GM12878 (cell line): ENCODE measurements around the gene TM7SF2. TPM values are rescaled to one million over a fixed set of nuclear protein-coding genes. Genes with fewer than 3 reads are reported as not detected.

Source experiments
- ATAC-seq: fragments of 200-7000 bp; cut with Tn5 transposase; 3 replicates; pipeline ENCODE4 v1.9.1; 2020; ENCODE audit warnings: mild to moderate bottlenecking, moderate library complexity
- BruUV-seq: library from RNA; stranded (reverse); fragments of 400-500 nt; replicated peaks from 2 replicates; lab custom pipeline; 2021; lab: Mats Ljungman, UMichigan
- CTCF ChIA-PET: fragments of 300-600 bp; sonication (Branson Sonifier 250); formaldehyde crosslinking; extraction: SDS; loops from one replicate; lab custom pipeline; 2021; ENCODE audit warnings: inconsistent platforms; lab: Yijun Ruan, JAX
- POLR2A ChIA-PET: fragments of 350-600 bp; formaldehyde crosslinking; extraction: SDS; loops from one replicate; lab custom pipeline; 2021; ENCODE audit warnings: inconsistent platforms; lab: Charles Lee
- RAD21 ChIA-PET: fragments of 300-600 bp; sonication (Branson Sonifier 250); formaldehyde crosslinking; loops from one replicate; lab custom pipeline; 2023; ENCODE audit warnings: antibody characterized with exemption; ENCODE audit not compliant: unreplicated experiment; lab: Charles Lee
- SMC1A ChIA-PET: fragments of 300-600 bp; sonication (Branson Sonifier 250); formaldehyde crosslinking; loops from one replicate; lab custom pipeline; 2023; ENCODE audit not compliant: unreplicated experiment, uncharacterized antibody; lab: Charles Lee
- DNase-seq: peaks from one replicate; pipeline ENCODE4 v3.0.0-alpha.2; 2011; ENCODE audit warnings: low read depth, low spot score
- FAIRE-seq: peaks from 3 replicates; lab custom pipeline; 2011; peaks lifted over from hg19 to GRCh38; lab: Jason Lieb, UNC
- H2AFZ ChIP-seq: 2 replicates; pipeline ENCODE4 v1.6.0; 2011; ENCODE audit warnings: low read depth, low read length, control low read depth; ENCODE audit not compliant: control insufficient read depth
- H3K27ac ChIP-seq: 2 replicates; pipeline ENCODE4 v1.5.1; 2011; ENCODE audit warnings: control low read depth; ENCODE audit not compliant: control insufficient read depth, insufficient read depth
- H3K27me3 ChIP-seq, 2 experiments: replicated peaks in 1 of 2; 2 replicates each; pipeline versions ENCODE4 v1.6.0 to v1.6.1; 2011; ENCODE audit warnings: low read length in 1 of 2; ENCODE audit not compliant: control insufficient read depth in 2 of 2, insufficient read depth in 2 of 2
- H3K36me3 ChIP-seq, 2 experiments: 2 replicates each; pipeline ENCODE4 v1.5.1; 2011; ENCODE audit warnings: low read length in 1 of 2; ENCODE audit not compliant: control insufficient read depth in 2 of 2, insufficient read depth in 2 of 2
- H3K4me1 ChIP-seq: 2 replicates; pipeline ENCODE4 v1.6.1; 2011; ENCODE audit warnings: mild to moderate bottlenecking, low read length, moderate library complexity, mixed read lengths; ENCODE audit not compliant: control insufficient read depth, insufficient read depth
- H3K4me2 ChIP-seq: 2 replicates; pipeline ENCODE4 v1.6.0; 2011; ENCODE audit warnings: control low read depth; ENCODE audit not compliant: control insufficient read depth, insufficient read depth
- H3K4me3 ChIP-seq: fragments of 200-600 bp; sonication (generic); 2 replicates; pipeline ENCODE4 v1.5.1; 2016
- H3K79me2 ChIP-seq: 2 replicates; pipeline ENCODE4 v1.6.0; 2011; ENCODE audit warnings: low read length; ENCODE audit not compliant: control insufficient read depth, insufficient read depth
- H3K9ac ChIP-seq: 2 replicates; pipeline ENCODE4 v1.8.0; 2011; ENCODE audit warnings: low read length, control low read depth, mixed read lengths; ENCODE audit not compliant: control insufficient read depth, insufficient read depth
- H3K9me3 ChIP-seq: replicated peaks from 3 replicates; pipeline ENCODE4 v1.5.1; 2011; ENCODE audit warnings: mild to moderate bottlenecking, low read length; ENCODE audit not compliant: control insufficient read depth, insufficient read depth
- H4K20me1 ChIP-seq: 2 replicates; pipeline ENCODE4 v1.6.0; 2011; ENCODE audit not compliant: control insufficient read depth, insufficient read depth
- EED ChIP-seq: sonication (generic); IDR thresholded peaks from 2 replicates; pipeline ENCODE4 v1.6.1; 2016; ENCODE audit warnings: antibody characterized with exemption, low read depth
- EGR1 ChIP-seq, 2 experiments: IDR thresholded peaks; 1 replicate in 1 of 2; 2 replicates in 1 of 2; pipeline ENCODE4 v1.6.1; 2011 to 2012; ENCODE audit warnings: low read depth in 2 of 2, low read length in 2 of 2, borderline replicate concordance in 1 of 2, mild to moderate bottlenecking in 1 of 2, moderate library complexity in 1 of 2
- FOXK2 ChIP-seq: fragments of 450-650 bp; IDR thresholded peaks from 2 replicates; pipeline ENCODE4 v1.6.1; 2017; ENCODE audit warnings: mild to moderate bottlenecking, moderate library complexity
- IKZF1 ChIP-seq: fragments of 450-650 bp; conservative IDR thresholded peaks from 2 replicates; pipeline ENCODE4 v1.6.1; 2017; ENCODE audit warnings: antibody characterized with exemption, mild to moderate bottlenecking
- KDM1A ChIP-seq: fragments of 200-600 bp; sonication (generic); IDR thresholded peaks from 2 replicates; pipeline ENCODE4 v1.6.1; 2016; ENCODE audit warnings: borderline replicate concordance
- SIX5 ChIP-seq: IDR thresholded peaks from 2 replicates; pipeline ENCODE4 v1.6.1; 2011; ENCODE audit warnings: mild to moderate bottlenecking, low read depth, low read length, moderate library complexity; ENCODE audit not compliant: severe bottlenecking
- ZNF24 ChIP-seq: fragments of 450-650 bp; IDR thresholded peaks from 2 replicates; pipeline ENCODE4 v1.6.1; 2017; ENCODE audit warnings: antibody characterized with exemption, mild to moderate bottlenecking
- WGBS: methylation state at CpG from one replicate; pipeline ENCODE4 v1.1.6; 2016; ENCODE audit warnings: low lambda C conversion rate; ENCODE audit not compliant: insufficient replicate concordance, insufficient coverage; ENCODE audit errors: missing lambda C conversion rate; 5-methylcytosine and 5-hydroxymethylcytosine counted together
- in situ Hi-C: fragments of 300-500 bp; cut with MboI; formaldehyde crosslinking; loops from 9 replicates; pipeline ENCODE4 v1.14.3; 2018; ENCODE audit warnings: mixed read lengths
- intact Hi-C: fragments of 100-400 bp; cut with micrococcal nuclease; formaldehyde crosslinking; loops from one replicate; pipeline ENCODE4 v1.14.2; 2022; ENCODE audit not compliant: unreplicated experiment
- polyA plus RNA-seq, 11 experiments: library from polyadenylated mRNA; depleted of rRNA in 4 of 11; unstranded in 6 of 11; stranded (reverse) in 5 of 11; fragments of >200 nt; fragmentation: Nextera tagmentation in 4 of 11; fragmentation: Illumina TruSeq in 1 of 11; extraction: Ambion mirVana in 4 of 11; extraction: Trizol in 1 of 11; gene quantifications; 1 replicate in 1 of 11; 2 replicates in 10 of 11; pipeline versions ENCODE4 v1.2.1 to v1.2.3, GENCODE V29; 2011 to 2016; ENCODE audit warnings: inconsistent platforms in 2 of 11, missing spikeins in 2 of 11, low read depth in 1 of 11
- total RNA-seq, 4 experiments: library from RNA; depleted of rRNA in 3 of 4; stranded (reverse); fragments of >200 nt in 3 of 4; fragmentation: Illumina TruSeq in 1 of 4; extraction: Trizol in 1 of 4; gene quantifications; 2 replicates each; pipeline versions ENCODE4 v1.2.1 to v1.2.3, GENCODE V29; 2013 to 2021
- TF ChIP-seq, protein P1 (sequence below): IDR thresholded peaks from 2 replicates; pipeline ENCODE4 v1.6.1; 2012; ENCODE audit warnings: low read length, inconsistent platforms
- TF ChIP-seq, protein P2 (sequence below): fragments of 450-650 bp; IDR thresholded peaks from 2 replicates; pipeline ENCODE4 v1.6.1; 2017; ENCODE audit warnings: mild to moderate bottlenecking, moderate library complexity
- TF ChIP-seq, protein P3 (sequence below): fragments of 450-650 bp; IDR thresholded peaks from 2 replicates; pipeline ENCODE4 v1.6.1; 2014; ENCODE audit warnings: mild to moderate bottlenecking
- TF ChIP-seq, protein P4 (sequence below), 3 experiments: IDR thresholded peaks in 2 of 3; conservative IDR thresholded peaks in 1 of 3; 2 replicates each; pipeline ENCODE4 v1.5.1; 2011; ENCODE audit warnings: low read depth in 3 of 3, low read length in 3 of 3, mild to moderate bottlenecking in 3 of 3, control low read depth in 2 of 3, moderate library complexity in 2 of 3, inconsistent platforms in 1 of 3, mixed read lengths in 1 of 3; ENCODE audit not compliant: control insufficient read depth in 2 of 3, insufficient read depth in 1 of 3; ENCODE audit errors: extremely low read depth in 1 of 3

Gene TM7SF2
- total and polyA plus RNA-seq, 10 of the 15 experiments (the other 5 are each of a cell fraction or from before 2014, with no cell fraction given), result 0.52 to 57.7 (median 20.7) TPM

DNA sequence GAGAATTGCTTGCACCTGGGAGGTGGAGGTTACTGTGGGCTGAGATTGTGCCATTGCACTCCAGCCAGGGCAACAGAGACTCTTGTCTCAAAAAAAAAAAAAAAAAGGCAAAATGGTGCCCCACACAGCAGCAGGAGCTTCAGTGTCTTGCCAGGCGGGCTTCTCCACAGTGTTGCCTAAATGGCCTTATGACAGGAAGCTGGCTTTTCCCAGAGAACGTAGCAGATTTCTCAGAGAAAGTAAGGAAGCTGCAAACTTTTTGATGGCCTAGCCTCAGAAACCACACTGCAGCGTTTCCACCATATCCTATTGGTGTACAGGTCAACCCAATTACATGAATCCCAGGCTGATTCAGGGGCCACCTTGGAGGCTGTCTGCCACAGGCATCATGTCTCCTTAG is 45.7 kb downstream of the TM7SF2 start (continued):
- TF ChIP-seq, protein P1, sequence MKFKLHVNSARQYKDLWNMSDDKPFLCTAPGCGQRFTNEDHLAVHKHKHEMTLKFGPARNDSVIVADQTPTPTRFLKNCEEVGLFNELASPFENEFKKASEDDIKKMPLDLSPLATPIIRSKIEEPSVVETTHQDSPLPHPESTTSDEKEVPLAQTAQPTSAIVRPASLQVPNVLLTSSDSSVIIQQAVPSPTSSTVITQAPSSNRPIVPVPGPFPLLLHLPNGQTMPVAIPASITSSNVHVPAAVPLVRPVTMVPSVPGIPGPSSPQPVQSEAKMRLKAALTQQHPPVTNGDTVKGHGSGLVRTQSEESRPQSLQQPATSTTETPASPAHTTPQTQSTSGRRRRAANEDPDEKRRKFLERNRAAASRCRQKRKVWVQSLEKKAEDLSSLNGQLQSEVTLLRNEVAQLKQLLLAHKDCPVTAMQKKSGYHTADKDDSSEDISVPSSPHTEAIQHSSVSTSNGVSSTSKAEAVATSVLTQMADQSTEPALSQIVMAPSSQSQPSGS, result no peak
- TF ChIP-seq SIX5, result no peak

DNA sequence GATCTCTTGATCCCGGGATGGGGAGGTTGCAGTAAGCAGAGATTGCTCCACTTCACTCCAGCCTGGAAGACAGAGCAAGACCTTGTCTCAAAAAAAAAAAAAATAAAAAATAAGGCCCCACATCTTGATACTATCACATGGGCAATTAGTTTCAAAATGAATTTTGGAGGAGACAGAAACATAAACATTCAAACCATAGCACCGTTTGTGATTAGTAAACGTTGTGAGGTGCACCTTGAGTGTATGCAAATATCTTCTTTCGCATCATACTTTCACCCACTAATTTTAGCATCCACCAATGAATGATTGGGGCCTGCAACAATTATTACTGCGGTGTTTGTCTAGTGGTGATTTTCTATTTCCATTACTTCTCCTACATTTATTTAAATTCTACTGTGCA is 47.3 kb downstream of the TM7SF2 start:
- DNase-seq (peak; percentile 61), FAIRE-seq (peak; percentile 89), ATAC-seq (peak; percentile 99)
- ChIA-PET POLR2A (no interaction called here), CTCF (no interaction called here), RAD21 (no interaction called here), SMC1A (no interaction called here)
- Histone ChIP-seq H3K27ac (peak overlapping the region; percentile 17; the same call in 1 of the 2 replicates), H3K4me2 (peak overlapping the region; percentile 91), H3K79me2 (no peaks in the 10 kb centered on the region), H3K4me3 (no peak overlapping the region), H2AFZ (peak overlapping the region; percentile 67), H4K20me1 (no peaks in the 10 kb centered on the region), H3K9me3 (no peaks in the 10 kb centered on the region), H3K9ac (no peak overlapping the region), H3K27me3 (no peaks in the 10 kb centered on the region), H3K36me3 (no peaks in the 10 kb centered on the region), H3K4me1 (peaks cover 13% of the 10 kb centered on the region)
- BruUV-seq, result no TSS peak
- 2% methylated on average over 5 of the region's 5 CpGs for WGBS
- in situ Hi-C loops, result no loop called here
- intact Hi-C loops, result no loop called here
- no peak for TF ChIP-seq ZNF24
- TF ChIP-seq, protein P2, sequence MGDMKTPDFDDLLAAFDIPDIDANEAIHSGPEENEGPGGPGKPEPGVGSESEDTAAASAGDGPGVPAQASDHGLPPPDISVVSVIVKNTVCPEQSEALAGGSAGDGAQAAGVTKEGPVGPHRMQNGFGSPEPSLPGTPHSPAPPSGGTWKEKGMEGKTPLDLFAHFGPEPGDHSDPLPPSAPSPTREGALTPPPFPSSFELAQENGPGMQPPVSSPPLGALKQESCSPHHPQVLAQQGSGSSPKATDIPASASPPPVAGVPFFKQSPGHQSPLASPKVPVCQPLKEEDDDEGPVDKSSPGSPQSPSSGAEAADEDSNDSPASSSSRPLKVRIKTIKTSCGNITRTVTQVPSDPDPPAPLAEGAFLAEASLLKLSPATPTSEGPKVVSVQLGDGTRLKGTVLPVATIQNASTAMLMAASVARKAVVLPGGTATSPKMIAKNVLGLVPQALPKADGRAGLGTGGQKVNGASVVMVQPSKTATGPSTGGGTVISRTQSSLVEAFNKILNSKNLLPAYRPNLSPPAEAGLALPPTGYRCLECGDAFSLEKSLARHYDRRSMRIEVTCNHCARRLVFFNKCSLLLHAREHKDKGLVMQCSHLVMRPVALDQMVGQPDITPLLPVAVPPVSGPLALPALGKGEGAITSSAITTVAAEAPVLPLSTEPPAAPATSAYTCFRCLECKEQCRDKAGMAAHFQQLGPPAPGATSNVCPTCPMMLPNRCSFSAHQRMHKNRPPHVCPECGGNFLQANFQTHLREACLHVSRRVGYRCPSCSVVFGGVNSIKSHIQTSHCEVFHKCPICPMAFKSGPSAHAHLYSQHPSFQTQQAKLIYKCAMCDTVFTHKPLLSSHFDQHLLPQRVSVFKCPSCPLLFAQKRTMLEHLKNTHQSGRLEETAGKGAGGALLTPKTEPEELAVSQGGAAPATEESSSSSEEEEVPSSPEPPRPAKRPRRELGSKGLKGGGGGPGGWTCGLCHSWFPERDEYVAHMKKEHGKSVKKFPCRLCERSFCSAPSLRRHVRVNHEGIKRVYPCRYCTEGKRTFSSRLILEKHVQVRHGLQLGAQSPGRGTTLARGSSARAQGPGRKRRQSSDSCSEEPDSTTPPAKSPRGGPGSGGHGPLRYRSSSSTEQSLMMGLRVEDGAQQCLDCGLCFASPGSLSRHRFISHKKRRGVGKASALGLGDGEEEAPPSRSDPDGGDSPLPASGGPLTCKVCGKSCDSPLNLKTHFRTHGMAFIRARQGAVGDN, result no peak
- no peak for TF ChIP-seq KDM1A
- TF ChIP-seq FOXK2, result no peak
- no peak for TF ChIP-seq EED
- TF ChIP-seq, protein P3, sequence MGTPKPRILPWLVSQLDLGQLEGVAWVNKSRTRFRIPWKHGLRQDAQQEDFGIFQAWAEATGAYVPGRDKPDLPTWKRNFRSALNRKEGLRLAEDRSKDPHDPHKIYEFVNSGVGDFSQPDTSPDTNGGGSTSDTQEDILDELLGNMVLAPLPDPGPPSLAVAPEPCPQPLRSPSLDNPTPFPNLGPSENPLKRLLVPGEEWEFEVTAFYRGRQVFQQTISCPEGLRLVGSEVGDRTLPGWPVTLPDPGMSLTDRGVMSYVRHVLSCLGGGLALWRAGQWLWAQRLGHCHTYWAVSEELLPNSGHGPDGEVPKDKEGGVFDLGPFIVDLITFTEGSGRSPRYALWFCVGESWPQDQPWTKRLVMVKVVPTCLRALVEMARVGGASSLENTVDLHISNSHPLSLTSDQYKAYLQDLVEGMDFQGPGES, result no peak
- TF ChIP-seq IKZF1, result no peak
- TF ChIP-seq, protein P4, sequence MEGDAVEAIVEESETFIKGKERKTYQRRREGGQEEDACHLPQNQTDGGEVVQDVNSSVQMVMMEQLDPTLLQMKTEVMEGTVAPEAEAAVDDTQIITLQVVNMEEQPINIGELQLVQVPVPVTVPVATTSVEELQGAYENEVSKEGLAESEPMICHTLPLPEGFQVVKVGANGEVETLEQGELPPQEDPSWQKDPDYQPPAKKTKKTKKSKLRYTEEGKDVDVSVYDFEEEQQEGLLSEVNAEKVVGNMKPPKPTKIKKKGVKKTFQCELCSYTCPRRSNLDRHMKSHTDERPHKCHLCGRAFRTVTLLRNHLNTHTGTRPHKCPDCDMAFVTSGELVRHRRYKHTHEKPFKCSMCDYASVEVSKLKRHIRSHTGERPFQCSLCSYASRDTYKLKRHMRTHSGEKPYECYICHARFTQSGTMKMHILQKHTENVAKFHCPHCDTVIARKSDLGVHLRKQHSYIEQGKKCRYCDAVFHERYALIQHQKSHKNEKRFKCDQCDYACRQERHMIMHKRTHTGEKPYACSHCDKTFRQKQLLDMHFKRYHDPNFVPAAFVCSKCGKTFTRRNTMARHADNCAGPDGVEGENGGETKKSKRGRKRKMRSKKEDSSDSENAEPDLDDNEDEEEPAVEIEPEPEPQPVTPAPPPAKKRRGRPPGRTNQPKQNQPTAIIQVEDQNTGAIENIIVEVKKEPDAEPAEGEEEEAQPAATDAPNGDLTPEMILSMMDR (IDR thresholded peaks at IDR 0.05 in 2 of 3, conservative IDR thresholded peaks at IDR 0.05 in 1 of 3; ENCODE audit: control insufficient read depth in 2 of 3, extremely low read depth in 1 of 3, insufficient read depth in 1 of 3, low read depth in 3 of 3, low read length in 3 of 3), result no peak
- TF ChIP-seq EGR1 (IDR thresholded peaks at IDR 0.05; ENCODE audit: borderline replicate concordance in 1 of 2, low read depth in 2 of 2, low read length in 2 of 2), result no peak
